WTC11 (cell line): ENCODE data around the gene OLIG1.

Source experiments
- AFF4 ChIP-seq: sonication (generic); formaldehyde crosslinking; IDR thresholded peaks from 2 replicates; pipeline ENCODE4 v1.8.1; 2023; ENCODE audit warnings: mild to moderate bottlenecking, missing genetic modification reagents, borderline replicate concordance
- ATF2 ChIP-seq: sonication (generic); formaldehyde crosslinking; IDR thresholded peaks from 2 replicates; pipeline ENCODE4 v1.8.1; 2022; ENCODE audit warnings: low read depth, missing genetic modification reagents, borderline replicate concordance
- CTCF ChIP-seq: fragments of 200-600 bp; IDR thresholded peaks from 2 replicates; pipeline ENCODE4 v1.8.0; 2022; ENCODE audit warnings: antibody characterized with exemption
- ETV6 ChIP-seq: sonication (generic); formaldehyde crosslinking; IDR thresholded peaks from 2 replicates; pipeline ENCODE4 v1.8.1; 2022; ENCODE audit warnings: mild to moderate bottlenecking, missing genetic modification reagents
- MLX ChIP-seq: sonication (generic); formaldehyde crosslinking; IDR thresholded peaks from 2 replicates; pipeline ENCODE4 v1.8.1; 2023; ENCODE audit warnings: mild to moderate bottlenecking, missing genetic modification reagents, moderate library complexity
- TEAD1 ChIP-seq: sonication (generic); formaldehyde crosslinking; IDR thresholded peaks from 2 replicates; pipeline ENCODE4 v1.8.0; 2022; ENCODE audit warnings: mild to moderate bottlenecking, missing genetic modification reagents
- ZNF138 ChIP-seq: sonication (generic); formaldehyde crosslinking; conservative IDR thresholded peaks from 2 replicates; pipeline ENCODE4 v1.8.1; 2022; ENCODE audit warnings: mild to moderate bottlenecking, moderate library complexity, missing genetic modification reagents
- ZNF263 ChIP-seq: sonication (generic); formaldehyde crosslinking; IDR thresholded peaks from 2 replicates; pipeline ENCODE4 v1.8.1; 2022; ENCODE audit warnings: low read depth, mild to moderate bottlenecking, moderate library complexity, missing genetic modification reagents
- ZNF416 ChIP-seq: fragments of 250-450 bp; sonication (Bioruptor Pico); IDR thresholded peaks from 2 replicates; pipeline ENCODE4 v1.9.0; 2021; ENCODE audit warnings: mild to moderate bottlenecking, inconsistent platforms
- TF ChIP-seq, protein P1 (sequence below): sonication (generic); formaldehyde crosslinking; IDR thresholded peaks from 2 replicates; pipeline ENCODE4 v1.8.1; 2023; ENCODE audit warnings: mild to moderate bottlenecking, missing genetic modification reagents, moderate library complexity
- TF ChIP-seq, protein P2 (sequence below): fragments of 250-450 bp; sonication (Bioruptor Pico); IDR thresholded peaks from 2 replicates; pipeline ENCODE4 v1.9.0; 2021; ENCODE audit warnings: moderate library complexity, mild to moderate bottlenecking, inconsistent platforms, borderline replicate concordance

DNA sequence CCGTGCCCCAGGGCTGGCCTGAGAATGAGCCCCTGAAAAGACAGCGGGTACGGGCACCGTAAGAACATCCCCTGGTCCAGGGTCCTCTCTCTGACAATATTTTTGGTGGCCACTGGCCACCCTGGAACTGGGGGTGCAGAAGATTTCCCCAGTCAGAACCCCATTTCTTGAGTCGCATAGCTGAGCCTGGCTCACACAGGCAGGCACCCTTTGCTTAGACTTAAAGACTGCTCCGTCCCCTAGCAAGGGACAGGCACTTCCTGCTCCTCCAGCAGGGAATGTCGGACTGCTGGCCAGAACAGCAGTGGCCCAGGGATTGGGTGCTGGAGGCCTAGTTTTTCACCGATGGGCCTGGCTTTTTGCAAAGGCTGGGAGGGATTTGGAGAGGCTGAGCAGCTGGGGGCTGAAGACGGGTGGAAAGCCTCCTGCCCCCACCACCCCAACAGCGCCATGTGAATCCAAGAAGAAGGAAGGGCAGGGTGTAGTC, 39.9 kb upstream of the OLIG1 start:
- no peak for TF ChIP-seq CTCF
- no peak for TF ChIP-seq ZNF263 (CRISPR knock-in tag)
- TF ChIP-seq MLX (CRISPR knock-in tag) = no peak
- TF ChIP-seq, protein P1, sequence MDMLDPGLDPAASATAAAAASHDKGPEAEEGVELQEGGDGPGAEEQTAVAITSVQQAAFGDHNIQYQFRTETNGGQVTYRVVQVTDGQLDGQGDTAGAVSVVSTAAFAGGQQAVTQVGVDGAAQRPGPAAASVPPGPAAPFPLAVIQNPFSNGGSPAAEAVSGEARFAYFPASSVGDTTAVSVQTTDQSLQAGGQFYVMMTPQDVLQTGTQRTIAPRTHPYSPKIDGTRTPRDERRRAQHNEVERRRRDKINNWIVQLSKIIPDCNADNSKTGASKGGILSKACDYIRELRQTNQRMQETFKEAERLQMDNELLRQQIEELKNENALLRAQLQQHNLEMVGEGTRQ (CRISPR knock-in tag) = no peak
- TF ChIP-seq ATF2 (CRISPR knock-in tag) = no peak
- no peak for TF ChIP-seq ZNF416 (CRISPR knock-in tag)
- TF ChIP-seq, protein P2, sequence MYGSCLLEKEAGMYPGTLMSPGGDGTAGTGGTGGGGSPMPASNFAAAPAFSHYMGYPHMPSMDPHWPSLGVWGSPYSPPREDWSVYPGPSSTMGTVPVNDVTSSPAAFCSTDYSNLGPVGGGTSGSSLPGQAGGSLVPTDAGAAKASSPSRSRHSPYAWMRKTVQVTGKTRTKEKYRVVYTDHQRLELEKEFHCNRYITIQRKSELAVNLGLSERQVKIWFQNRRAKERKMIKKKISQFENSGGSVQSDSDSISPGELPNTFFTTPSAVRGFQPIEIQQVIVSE (CRISPR knock-in tag) = no peak
- TF ChIP-seq AFF4 = no peak
- TF ChIP-seq ETV6 = no peak
- no peak for TF ChIP-seq ZNF138 (CRISPR knock-in tag)
- no peak for TF ChIP-seq TEAD1 (CRISPR knock-in tag)
